HepG2 (cell line): Measurements from ENCODE around the gene HK2. TPM values are rescaled to one million over a fixed set of nuclear protein-coding genes. Genes with fewer than 3 reads are reported as not detected.

Experiments used
- EEA1 ChIP-seq: sonication (generic); formaldehyde crosslinking; IDR thresholded peaks from 2 replicates; pipeline ENCODE4 v1.5.1; 2020; ENCODE audit warnings: mild to moderate bottlenecking, missing genetic modification reagents, borderline replicate concordance
- SOX6 ChIP-seq, 2 experiments: fragments of 450-650 bp in 1 of 2; sonication (generic) in 1 of 2; formaldehyde crosslinking in 1 of 2; IDR thresholded peaks; 2 replicates each; pipeline versions ENCODE4 v1.4.0 to v1.6.1; 2017 to 2020; ENCODE audit warnings: antibody characterized with exemption in 1 of 2, mild to moderate bottlenecking in 1 of 2, missing genetic modification reagents in 1 of 2
- TOPORS ChIP-seq: sonication (generic); formaldehyde crosslinking; IDR thresholded peaks from 2 replicates; pipeline ENCODE4 v1.8.0; 2023; ENCODE audit warnings: mild to moderate bottlenecking, missing genetic modification reagents
- ZNF749 ChIP-seq: sonication (generic); formaldehyde crosslinking; IDR thresholded peaks from 2 replicates; pipeline ENCODE4 v1.8.0; 2022; ENCODE audit warnings: mild to moderate bottlenecking, missing genetic modification reagents, moderate library complexity, borderline replicate concordance
- polyA plus RNA-seq, 8 experiments: library from polyadenylated mRNA; depleted of rRNA in 3 of 8; stranded (reverse) in 7 of 8; unstranded in 1 of 8; fragments of >200 nt; fragmentation: Illumina TruSeq in 4 of 8; extraction: Trizol in 4 of 8; gene quantifications; 2 replicates each; pipeline versions ENCODE4 v1.2.1 to v1.2.3, GENCODE V29; 2011 to 2016; ENCODE audit warnings: low read depth in 4 of 8, missing spikeins in 1 of 8, mixed read lengths in 1 of 8; ENCODE audit not compliant: insufficient read depth in 1 of 8
- total RNA-seq, 5 experiments: library from RNA; depleted of rRNA; stranded (reverse); fragments of >200 nt; fragmentation: Illumina TruSeq; extraction: Trizol; gene quantifications; 2 replicates each; pipeline ENCODE4 v1.2.3, GENCODE V29; 2016; ENCODE audit warnings: low read depth in 1 of 5
- TF ChIP-seq, protein P1 (sequence below): sonication (generic); formaldehyde crosslinking; IDR thresholded peaks from one replicate; pipeline ENCODE4 v1.5.1; 2020; ENCODE audit warnings: mild to moderate bottlenecking, missing genetic modification reagents; ENCODE audit errors: not compliant biosample characterization
- TF ChIP-seq, protein P2 (sequence below): IDR thresholded peaks from 2 replicates; pipeline ENCODE4 v1.6.1; 2016; ENCODE audit warnings: low read depth
- TF ChIP-seq, protein P3 (sequence below): sonication (generic); formaldehyde crosslinking; IDR thresholded peaks from 2 replicates; pipeline ENCODE4 v1.8.1; 2023; ENCODE audit warnings: mild to moderate bottlenecking, missing genetic modification reagents
- TF ChIP-seq, protein P4 (sequence below): sonication (generic); formaldehyde crosslinking; IDR thresholded peaks from 2 replicates; pipeline ENCODE4 v1.8.1; 2022; ENCODE audit warnings: low read depth, mild to moderate bottlenecking, missing genetic modification reagents
- TF ChIP-seq, protein P5 (sequence below): sonication (generic); formaldehyde crosslinking; IDR thresholded peaks from 2 replicates; pipeline ENCODE4 v1.9.0; 2021; ENCODE audit warnings: missing genetic modification reagents, mild to moderate bottlenecking, borderline replicate concordance

Gene HK2
- total and polyA plus RNA-seq, 2 of the 13 experiments (the other 11 are each of a cell fraction or from before 2014, with no cell fraction given) = 13.2 to 101 TPM

DNA sequence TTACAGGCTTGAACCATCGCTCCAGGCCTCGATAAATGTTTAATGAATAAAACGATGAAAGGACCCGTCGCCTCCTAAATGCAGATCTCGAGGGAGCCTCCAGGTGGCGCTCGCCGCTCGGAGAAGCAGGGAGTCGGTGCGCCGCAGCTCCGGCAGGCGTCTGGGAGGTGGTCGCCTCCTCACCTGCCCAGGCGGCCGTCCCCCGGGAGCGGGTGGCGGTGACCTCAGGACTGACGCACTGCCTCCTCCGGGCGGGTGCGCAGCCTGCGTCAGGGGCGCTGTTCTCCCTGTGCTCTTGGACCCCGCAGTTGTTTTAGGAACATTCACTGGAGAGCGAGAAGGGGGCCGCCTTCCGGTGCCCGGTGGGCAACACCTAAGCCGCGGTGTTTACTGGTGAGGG is 85.9 kb downstream of the HK2 start (continued):
- TF ChIP-seq, protein P1, sequence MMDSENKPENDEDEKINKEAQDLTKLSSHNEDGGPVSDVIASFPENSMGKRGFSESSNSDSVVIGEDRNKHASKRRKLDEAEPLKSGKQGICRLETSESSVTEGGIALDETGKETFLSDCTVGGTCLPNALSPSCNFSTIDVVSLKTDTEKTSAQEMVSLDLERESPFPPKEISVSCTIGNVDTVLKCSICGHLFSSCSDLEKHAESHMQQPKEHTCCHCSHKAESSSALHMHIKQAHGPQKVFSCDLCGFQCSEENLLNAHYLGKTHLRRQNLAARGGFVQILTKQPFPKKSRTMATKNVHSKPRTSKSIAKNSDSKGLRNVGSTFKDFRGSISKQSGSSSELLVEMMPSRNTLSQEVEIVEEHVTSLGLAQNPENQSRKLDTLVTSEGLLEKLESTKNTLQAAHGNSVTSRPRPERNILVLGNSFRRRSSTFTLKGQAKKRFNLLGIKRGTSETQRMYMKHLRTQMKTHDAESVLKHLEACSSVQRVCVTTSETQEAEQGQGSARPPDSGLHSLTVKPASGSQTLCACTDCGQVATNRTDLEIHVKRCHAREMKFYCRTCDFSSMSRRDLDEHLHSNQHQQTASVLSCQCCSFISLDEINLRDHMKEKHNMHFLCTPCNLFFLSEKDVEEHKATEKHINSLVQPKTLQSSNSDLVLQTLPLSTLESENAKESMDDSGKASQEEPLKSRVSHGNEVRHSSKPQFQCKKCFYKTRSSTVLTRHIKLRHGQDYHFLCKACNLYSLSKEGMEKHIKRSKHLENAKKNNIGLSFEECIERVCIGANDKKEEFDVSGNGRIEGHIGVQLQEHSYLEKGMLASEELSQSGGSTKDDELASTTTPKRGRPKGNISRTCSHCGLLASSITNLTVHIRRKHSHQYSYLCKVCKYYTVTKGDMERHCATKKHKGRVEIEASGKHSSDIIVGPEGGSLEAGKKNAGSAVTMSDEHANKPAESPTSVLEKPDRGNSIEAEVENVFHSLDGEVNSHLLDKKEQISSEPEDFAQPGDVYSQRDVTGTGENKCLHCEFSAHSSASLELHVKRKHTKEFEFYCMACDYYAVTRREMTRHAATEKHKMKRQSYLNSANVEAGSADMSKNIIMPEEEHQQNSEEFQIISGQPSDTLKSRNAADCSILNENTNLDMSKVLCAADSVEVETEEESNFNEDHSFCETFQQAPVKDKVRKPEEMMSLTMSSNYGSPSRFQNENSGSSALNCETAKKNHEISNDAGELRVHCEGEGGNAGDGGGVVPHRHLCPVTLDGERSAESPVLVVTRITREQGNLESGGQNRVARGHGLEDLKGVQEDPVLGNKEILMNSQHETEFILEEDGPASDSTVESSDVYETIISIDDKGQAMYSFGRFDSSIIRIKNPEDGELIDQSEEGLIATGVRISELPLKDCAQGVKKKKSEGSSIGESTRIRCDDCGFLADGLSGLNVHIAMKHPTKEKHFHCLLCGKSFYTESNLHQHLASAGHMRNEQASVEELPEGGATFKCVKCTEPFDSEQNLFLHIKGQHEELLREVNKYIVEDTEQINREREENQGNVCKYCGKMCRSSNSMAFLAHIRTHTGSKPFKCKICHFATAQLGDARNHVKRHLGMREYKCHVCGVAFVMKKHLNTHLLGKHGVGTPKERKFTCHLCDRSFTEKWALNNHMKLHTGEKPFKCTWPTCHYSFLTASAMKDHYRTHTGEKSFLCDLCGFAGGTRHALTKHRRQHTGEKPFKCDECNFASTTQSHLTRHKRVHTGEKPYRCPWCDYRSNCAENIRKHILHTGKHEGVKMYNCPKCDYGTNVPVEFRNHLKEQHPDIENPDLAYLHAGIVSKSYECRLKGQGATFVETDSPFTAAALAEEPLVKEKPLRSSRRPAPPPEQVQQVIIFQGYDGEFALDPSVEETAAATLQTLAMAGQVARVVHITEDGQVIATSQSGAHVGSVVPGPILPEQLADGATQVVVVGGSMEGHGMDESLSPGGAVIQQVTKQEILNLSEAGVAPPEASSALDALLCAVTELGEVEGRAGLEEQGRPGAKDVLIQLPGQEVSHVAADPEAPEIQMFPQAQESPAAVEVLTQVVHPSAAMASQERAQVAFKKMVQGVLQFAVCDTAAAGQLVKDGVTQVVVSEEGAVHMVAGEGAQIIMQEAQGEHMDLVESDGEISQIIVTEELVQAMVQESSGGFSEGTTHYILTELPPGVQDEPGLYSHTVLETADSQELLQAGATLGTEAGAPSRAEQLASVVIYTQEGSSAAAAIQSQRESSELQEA = peak; percentile 44
- TF ChIP-seq EEA1 (CRISPR knock-in tag) = peak; percentile 87; the same call in 1 of the 2 replicates
- 0 out of 2 replicates have a peak, but pooled peaks have one; percentile 31 for TF ChIP-seq ZNF749 (CRISPR knock-in tag)
- TF ChIP-seq, protein P2, sequence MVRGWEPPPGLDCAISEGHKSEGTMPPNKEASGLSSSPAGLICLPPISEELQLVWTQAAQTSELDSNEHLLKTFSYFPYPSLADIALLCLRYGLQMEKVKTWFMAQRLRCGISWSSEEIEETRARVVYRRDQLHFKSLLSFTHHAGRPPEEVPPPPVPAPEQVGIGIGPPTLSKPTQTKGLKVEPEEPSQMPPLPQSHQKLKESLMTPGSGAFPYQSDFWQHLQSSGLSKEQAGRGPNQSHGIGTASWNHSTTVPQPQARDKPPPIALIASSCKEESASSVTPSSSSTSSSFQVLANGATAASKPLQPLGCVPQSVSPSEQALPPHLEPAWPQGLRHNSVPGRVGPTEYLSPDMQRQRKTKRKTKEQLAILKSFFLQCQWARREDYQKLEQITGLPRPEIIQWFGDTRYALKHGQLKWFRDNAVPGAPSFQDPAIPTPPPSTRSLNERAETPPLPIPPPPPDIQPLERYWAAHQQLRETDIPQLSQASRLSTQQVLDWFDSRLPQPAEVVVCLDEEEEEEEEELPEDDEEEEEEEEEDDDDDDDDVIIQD (CRISPR knock-in tag) = 0 out of 2 replicates have a peak, but pooled peaks have one; percentile 41
- TF ChIP-seq, protein P3, sequence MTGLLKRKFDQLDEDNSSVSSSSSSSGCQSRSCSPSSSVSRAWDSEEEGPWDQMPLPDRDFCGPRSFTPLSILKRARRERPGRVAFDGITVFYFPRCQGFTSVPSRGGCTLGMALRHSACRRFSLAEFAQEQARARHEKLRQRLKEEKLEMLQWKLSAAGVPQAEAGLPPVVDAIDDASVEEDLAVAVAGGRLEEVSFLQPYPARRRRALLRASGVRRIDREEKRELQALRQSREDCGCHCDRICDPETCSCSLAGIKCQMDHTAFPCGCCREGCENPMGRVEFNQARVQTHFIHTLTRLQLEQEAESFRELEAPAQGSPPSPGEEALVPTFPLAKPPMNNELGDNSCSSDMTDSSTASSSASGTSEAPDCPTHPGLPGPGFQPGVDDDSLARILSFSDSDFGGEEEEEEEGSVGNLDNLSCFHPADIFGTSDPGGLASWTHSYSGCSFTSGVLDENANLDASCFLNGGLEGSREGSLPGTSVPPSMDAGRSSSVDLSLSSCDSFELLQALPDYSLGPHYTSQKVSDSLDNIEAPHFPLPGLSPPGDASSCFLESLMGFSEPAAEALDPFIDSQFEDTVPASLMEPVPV = peak; percentile 45; the same call in 1 of the 2 replicates
- TF ChIP-seq, protein P4, sequence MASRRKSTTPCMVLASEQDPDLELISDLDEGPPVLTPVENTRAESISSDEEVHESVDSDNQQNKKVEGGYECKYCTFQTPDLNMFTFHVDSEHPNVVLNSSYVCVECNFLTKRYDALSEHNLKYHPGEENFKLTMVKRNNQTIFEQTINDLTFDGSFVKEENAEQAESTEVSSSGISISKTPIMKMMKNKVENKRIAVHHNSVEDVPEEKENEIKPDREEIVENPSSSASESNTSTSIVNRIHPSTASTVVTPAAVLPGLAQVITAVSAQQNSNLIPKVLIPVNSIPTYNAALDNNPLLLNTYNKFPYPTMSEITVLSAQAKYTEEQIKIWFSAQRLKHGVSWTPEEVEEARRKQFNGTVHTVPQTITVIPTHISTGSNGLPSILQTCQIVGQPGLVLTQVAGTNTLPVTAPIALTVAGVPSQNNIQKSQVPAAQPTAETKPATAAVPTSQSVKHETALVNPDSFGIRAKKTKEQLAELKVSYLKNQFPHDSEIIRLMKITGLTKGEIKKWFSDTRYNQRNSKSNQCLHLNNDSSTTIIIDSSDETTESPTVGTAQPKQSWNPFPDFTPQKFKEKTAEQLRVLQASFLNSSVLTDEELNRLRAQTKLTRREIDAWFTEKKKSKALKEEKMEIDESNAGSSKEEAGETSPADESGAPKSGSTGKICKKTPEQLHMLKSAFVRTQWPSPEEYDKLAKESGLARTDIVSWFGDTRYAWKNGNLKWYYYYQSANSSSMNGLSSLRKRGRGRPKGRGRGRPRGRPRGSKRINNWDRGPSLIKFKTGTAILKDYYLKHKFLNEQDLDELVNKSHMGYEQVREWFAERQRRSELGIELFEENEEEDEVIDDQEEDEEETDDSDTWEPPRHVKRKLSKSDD (CRISPR knock-in tag) = peak; percentile 77; the same call in 1 of the 2 replicates
- no peak for TF ChIP-seq TOPORS (CRISPR knock-in tag)
- TF ChIP-seq SOX6 (IDR thresholded peaks at IDR 0.05) = no peak
- no peak for TF ChIP-seq SOX6 (CRISPR knock-in tag; IDR thresholded peaks at IDR 0.05)
- TF ChIP-seq, protein P5, sequence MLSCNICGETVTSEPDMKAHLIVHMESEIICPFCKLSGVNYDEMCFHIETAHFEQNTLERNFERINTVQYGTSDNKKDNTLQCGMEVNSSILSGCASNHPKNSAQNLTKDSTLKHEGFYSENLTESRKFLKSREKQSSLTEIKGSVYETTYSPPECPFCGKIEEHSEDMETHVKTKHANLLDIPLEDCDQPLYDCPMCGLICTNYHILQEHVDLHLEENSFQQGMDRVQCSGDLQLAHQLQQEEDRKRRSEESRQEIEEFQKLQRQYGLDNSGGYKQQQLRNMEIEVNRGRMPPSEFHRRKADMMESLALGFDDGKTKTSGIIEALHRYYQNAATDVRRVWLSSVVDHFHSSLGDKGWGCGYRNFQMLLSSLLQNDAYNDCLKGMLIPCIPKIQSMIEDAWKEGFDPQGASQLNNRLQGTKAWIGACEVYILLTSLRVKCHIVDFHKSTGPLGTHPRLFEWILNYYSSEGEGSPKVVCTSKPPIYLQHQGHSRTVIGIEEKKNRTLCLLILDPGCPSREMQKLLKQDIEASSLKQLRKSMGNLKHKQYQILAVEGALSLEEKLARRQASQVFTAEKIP (CRISPR knock-in tag) = no peak
